Activated gamma-delta T cell treated with anti-CD3 and anti-CD28 coated beads, Interleukin-2, amount 50 U/mL, for 16 hours (primary cell): ENCODE data around the gene ADAMTS15.
"Not testable (repeated sequence)": the region's sequence is repeated elsewhere in the genome, so short reads cannot be mapped to it uniquely, and the experiment has no call there.

Experiments
- DNase-seq: peaks from one replicate; pipeline ENCODE4 v3.0.0-alpha.2; 2020; ENCODE audit warnings: low read depth

ADAMTS15 gene

DNA sequence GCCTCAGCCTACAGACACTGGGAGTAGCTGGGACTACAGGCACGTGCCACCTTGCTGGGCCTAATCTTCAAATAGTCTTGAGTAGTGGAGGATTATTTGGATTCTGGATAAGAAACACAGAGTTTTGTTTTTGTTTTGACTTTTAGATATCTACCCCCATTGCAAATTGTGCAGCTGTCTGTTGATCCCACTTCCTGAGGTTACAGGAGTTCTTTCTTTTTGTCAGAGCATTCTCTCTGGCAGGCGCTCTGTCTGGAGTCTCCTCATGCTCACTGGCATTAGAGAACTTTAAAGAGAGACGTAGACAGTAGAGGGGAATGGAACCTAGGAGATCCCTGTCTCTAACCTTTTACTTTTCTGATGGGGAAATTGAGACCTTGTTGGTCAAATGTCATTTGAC is 12.3 kb upstream of the ADAMTS15 start:
- no peak for DNase-seq

- DNase-seq, result no peak
These were observed 10.6 kb upstream of the ADAMTS15 start for GRCh38 chr11:130437848-130438247.

GRCh38 chr11:130438401-130439159 is 9.9 kb upstream of the ADAMTS15 start:
- not testable (repeated sequence) for DNase-seq

- DNase-seq, result no peak
These were observed 9.3 kb upstream of the ADAMTS15 start for GRCh38 chr11:130439160-130439519.

- no peak for DNase-seq
These were observed 8.6 kb upstream of the ADAMTS15 start for GRCh38 chr11:130439876-130440275.

- no peak for DNase-seq
These were observed 6.7 kb upstream of the ADAMTS15 start for GRCh38 chr11:130441719-130442118.

- DNase-seq, result no peak
These were observed 5.7 kb upstream of the ADAMTS15 start for GRCh38 chr11:130442737-130443136.

GRCh38 chr11:130445788-130446187 is 2.7 kb upstream of the ADAMTS15 start:
- DNase-seq, result no peak

DNA sequence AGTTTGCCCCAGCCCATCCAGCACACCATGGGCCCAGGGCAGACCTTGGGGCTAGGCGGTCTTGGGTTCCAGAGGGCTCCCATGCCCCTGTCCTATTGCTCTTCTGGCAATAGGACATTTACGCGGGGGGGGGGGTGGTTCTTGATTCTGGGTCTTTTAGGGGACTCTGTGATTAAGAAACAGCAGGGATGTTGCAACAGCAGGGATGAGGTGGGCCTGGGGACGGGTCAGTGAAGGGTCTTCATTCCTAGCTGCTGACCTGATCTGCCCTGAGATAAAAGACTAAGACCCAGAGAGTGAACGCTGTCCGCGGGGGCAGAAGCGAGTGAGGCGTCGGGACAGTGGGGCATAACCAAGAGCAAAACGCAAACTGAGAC is 418 bp upstream of the ADAMTS15 start:
- no peak for DNase-seq

DNA sequence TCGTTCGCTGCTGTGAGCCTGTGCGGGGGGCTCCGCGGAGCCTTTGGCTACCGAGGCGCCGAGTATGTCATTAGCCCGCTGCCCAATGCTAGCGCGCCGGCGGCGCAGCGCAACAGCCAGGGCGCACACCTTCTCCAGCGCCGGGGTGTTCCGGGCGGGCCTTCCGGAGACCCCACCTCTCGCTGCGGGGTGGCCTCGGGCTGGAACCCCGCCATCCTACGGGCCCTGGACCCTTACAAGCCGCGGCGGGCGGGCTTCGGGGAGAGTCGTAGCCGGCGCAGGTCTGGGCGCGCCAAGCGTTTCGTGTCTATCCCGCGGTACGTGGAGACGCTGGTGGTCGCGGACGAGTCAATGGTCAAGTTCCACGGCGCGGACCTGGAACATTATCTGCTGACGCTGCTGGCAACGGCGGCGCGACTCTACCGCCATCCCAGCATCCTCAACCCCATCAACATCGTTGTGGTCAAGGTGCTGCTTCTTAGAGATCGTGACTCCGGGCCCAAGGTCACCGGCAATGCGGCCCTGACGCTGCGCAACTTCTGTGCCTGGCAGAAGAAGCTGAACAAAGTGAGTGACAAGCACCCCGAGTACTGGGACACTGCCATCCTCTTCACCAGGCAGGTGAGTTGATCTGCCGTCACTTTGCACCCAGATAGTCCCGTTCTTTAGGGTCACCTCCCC is 1.0 kb downstream of the ADAMTS15 start:
- no peak for DNase-seq

GRCh38 chr11:130449996-130450769 is 1.7 kb downstream of the ADAMTS15 start:
- no peak for DNase-seq

DNA sequence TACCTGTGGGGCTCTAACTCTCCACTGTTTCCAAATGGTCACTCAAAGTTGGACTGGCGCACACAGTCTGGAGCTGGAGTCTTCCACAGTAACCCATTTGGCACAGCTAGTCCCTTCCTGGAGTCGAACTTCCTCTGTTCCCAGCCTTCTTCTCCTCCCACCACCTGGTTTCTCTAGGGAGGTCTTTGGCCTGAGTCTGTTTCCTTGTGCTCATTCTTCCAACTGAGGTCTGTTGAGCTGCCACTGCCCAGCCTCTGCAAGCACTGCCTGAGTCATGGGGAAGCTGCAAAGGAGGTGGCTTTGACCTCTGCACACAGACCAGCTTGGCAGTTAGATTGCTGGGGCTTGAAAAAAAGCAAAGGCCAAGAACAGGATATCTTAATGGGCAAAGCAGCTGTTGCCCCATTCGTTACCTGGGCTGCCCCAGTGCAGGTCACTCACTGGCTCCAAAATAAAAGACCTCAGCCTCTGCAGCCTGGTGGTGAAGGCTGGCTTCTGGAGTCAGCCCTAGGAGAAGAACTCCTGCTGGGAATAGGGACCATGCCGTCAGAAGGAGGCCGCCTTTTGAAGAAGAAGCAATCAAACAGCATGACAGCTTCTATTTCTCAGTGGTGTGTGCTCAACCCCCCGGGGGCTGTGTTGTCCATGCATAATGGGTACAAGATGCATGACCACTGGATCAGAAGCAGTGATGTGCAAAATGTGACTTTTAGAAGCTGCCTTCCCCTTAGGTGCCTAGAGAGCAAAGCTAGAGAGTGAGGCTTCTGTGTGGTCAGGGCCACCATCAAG is 3.0 kb downstream of the ADAMTS15 start:
- DNase-seq, result no peak

DNA sequence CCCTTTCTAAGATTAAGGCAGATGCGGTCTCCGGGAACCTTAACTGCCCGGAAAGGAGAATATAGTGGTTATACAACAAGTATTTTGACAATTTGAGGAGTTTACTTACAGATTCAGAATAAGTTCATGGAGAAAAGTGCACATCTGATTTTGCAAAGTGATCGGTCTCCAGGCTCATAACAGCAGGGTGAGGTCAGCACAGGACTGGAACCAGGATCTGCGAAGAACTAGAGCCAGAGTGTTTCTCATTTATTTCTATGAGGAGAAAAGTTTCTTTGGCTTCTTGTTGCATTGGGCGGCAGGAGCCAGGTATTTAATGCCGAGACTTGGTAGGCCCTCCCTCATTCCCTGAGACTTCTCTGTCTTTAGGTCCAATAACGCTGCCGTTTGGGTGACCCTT is 3.7 kb downstream of the ADAMTS15 start:
- no peak for DNase-seq

GRCh38 chr11:130452940-130453339 is 4.5 kb downstream of the ADAMTS15 start:
- DNase-seq, result no peak

- DNase-seq, result no peak
These were observed 6.2 kb downstream of the ADAMTS15 start for GRCh38 chr11:130454491-130455252.

DNA sequence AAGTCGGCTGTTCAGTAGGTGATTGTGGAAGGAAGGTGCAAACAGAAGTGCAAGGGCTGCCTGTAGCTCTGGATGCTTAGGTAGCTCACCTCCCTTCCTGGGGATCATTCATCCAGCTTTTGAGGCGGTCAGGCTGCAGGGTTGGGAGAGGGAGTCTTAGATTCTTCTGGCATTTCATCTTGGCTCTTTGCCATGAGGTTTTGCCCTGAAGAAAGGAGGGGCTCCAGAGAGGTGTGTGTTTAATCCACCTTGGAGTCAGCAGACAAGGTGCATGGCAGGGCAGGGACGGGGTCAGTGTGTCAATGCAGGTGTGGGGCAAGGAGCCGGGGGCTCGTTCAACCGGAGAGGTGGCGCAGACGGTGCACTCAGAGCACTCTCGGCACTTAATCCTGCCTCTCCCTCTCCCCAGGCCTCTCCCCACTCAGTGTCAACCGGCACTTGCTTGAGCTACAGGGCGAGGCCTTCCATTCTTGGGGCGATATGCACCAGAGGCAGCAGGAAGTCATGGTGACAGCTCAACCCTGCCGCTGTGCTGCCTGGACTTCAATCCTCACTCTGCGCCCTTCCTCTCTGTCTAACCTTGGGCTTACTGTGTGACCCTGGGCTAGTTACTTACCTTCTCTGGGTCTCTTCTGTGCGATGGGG is 7.2 kb downstream of the ADAMTS15 start:
- no peak for DNase-seq

DNA sequence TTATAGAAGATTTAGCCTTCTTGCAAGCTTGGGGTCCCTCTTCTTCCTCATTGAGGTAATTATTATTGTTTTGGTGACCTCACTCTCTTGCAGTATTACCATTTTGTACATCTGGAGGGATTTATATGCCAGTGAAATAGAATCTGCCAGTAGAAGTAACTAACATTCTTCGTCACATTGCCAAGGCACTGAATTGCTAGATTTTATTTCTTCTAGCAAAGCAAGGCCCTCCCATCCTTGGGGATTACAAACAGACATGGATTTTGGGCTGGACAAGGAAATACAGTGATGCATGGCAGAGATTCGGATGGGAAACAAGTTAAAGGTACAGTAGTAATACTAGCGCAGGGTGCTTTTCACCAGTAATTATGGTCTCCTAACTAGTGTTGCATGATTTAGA is 7.8 kb downstream of the ADAMTS15 start:
- no peak for DNase-seq

DNA sequence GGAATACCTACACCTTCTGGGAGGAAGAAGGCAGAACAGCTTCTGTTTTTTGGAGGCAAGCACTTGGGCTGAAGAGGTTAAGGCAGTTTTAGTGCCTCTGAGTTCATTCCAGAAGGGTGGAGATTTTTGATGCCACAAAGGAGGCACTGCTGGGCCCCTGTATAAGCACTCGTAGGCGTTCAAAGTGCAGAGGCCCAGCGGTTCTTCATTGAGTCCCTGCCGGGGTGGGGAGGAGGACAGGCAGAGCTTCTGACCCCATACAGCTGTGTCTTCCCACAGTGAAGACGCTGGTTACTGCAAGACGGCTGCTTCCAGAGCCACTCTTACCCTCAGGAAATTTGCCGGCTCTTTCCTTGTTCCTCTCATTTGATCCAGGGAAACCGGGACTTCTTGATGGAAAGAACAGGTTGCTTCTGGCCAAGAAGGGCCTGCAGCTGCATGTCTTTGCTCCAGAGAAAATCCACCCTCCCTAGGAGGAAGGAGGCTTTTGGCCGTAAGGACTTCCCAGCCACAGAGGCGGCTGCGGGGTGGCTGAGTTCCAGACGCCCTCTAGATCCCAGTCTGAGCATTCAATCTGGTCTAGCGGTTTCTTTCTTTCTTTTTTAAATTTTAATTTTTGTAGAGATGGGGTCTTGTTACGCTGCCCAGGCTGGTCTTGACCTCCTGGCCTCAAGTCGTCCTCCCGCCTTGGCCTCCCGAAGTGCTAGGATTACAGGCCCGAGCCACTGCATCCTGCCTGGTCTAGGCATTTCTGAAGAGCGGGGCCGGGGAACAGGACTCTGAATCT is 9.4 kb downstream of the ADAMTS15 start:
- DNase-seq, result no peak

GRCh38 chr11:130458410-130458729 is 9.9 kb downstream of the ADAMTS15 start:
- no peak for DNase-seq

DNA sequence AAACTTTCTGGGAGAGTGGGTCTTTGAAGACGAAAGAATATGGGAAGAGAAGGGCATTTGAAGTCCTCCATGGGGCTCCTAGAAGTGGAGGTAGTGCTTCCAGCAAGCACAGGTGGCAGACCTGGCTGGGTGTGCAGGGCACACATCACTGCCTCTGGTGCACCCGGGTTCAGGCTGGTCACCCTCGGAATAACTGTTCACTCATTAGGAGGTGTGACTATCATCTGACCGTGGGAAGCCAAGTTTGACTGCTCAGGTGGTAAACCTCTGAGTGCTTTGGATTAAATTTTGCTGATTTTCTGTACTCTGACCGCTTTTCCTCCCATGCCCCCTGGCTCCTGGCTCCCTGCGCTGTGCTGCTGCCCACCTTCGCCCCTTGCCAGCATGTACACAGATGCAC is 11.1 kb downstream of the ADAMTS15 start:
- no peak for DNase-seq
